GM10248 (cell line): ENCODE measurements around the gene HK2.

Source experiments
- CTCF ChIA-PET: fragments of 300-600 bp; sonication (Branson Sonifier 250); formaldehyde crosslinking; extraction: SDS; loops from one replicate; lab custom pipeline; 2021; ENCODE audit warnings: antibody characterized with exemption; lab: Yijun Ruan, JAX
- POLR2A ChIA-PET: fragments of 350-650 bp; sonication (Branson Sonifier 250); formaldehyde crosslinking; extraction: SDS; loops from one replicate; lab custom pipeline; 2020; ENCODE audit warnings: antibody characterized with exemption; lab: Yijun Ruan, JAX
- DNase-seq: peaks from one replicate; pipeline ENCODE4 v3.0.0; 2012; ENCODE audit errors: extremely low spot score
- CTCF ChIP-seq: IDR thresholded peaks from 2 replicates; pipeline ENCODE4 v1.5.1; 2012; ENCODE audit warnings: mild to moderate bottlenecking, low read depth; ENCODE audit errors: extremely low read depth, missing control alignments, control extremely low read depth

The HK2 gene

DNA sequence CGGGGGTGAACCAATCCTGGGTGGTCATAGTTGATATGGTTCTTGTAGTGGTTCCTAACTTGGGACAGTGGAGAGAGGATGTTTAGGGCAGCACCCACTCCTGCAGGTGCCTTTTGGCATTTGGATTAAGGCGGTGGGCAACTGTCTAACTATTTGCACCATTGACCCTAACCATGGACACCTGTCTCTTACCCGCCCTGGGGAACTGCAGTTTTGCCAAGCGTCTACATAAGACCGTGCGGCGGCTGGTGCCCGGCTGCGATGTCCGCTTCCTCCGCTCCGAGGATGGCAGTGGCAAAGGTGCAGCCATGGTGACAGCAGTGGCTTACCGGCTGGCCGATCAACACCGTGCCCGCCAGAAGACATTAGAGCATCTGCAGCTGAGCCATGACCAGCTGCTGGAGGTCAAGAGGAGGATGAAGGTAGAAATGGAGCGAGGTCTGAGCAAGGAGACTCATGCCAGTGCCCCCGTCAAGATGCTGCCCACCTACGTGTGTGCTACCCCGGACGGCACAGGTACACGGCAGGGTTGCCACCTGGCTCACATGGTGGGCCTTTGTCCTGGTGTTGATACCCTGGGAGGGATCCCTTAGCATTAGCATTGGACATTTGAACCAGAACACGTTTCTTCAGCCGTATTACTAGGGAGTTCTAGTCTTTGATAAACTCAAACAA lies 46.3 kb downstream of the HK2 start:
- ChIA-PET CTCF (interaction anchor here (0.8 to 0.9 kb wide), 2 partner anchors 19 to 164 kb away, joined by 4 read pairs; no protein-coding TSS in a partner anchor), POLR2A (no interaction called here)
- TF ChIP-seq CTCF = no peak
- DNase-seq = no peak

DNA sequence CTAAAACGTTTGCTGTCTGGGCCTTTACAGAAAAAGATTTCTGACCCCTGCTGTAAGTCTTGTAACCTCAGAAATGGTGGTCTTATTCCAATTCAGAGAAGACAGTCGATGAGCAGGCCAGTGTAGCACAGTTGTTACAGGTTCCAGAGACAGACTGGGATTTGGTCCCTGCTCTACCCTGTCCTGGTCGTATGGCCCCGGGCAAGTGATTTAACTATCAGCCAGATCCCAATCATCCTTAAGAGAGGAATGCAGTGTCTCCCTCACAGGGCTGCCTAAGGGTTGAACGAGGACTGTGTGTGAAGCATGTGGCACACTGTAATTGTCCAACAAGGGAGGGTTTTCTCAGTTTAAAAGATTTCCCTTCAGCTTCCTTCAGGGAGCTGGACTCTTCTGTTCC lies 47.2 kb downstream of the HK2 start:
- CTCF ChIA-PET = interaction anchor here (1.4 kb wide), 1 partner anchor 166 kb away, joined by 3 read pairs; no protein-coding TSS in a partner anchor
- no peak for TF ChIP-seq CTCF

GRCh38 chr2:74881626-74882298 lies 47.8 kb downstream of the HK2 start:
- POLR2A ChIA-PET = no interaction called here
- TF ChIP-seq CTCF = no peak
- CTCF ChIA-PET = interaction anchor here (1.4 kb wide), 1 partner anchor 166 kb away, joined by 3 read pairs; no protein-coding TSS in a partner anchor
- DNase-seq = no peak

More for the DNA sequence above, 47.2 kb downstream of the HK2 start:
- DNase-seq = no peak
- POLR2A ChIA-PET = no interaction called here

DNA sequence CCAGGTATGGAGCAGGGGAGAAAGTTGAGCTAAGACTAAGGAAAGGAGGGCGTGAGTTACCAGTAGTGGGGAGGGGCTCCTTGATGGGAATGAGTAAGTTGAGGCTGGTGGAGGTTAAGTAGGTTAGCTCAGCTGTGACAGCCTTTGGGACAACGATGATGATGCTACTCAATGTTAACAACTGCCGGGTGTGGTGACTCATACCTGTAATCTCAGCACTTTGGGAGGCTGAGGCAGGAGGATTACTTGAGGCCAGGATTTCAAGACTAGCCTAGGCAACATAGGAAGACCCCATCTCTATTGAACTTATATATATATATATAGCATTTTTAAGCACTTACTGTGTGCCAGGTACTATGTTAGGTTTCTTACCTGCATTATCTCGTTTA lies 48.4 kb downstream of the HK2 start:
- TF ChIP-seq CTCF = no peak
- ChIA-PET CTCF (interaction anchor here (1.4 kb wide), 1 partner anchor 167 kb away, joined by 3 read pairs; no protein-coding TSS in a partner anchor), POLR2A (no interaction called here)
- DNase-seq = no peak

DNA sequence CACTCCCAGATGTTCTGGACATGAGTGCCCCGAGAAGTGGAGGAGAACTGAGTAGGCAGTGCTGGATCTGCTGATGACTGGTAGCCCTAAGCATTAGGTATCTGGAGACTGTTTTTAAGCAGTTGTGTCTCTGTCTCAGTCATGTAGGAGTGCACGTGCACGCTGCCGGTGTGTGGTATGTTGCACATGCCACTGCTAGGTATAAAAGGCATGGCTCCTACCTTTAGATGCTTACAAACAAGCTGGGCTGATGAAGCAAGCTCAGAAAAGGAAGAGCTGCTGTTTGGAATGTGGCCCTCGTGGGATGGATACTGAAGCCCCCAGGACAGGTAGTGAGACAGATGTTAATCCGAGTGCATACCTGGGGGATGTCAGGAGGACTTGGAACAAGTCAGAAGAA lies 49.1 kb downstream of the HK2 start:
- ChIA-PET CTCF (interaction anchor here (1.4 to 8.1 kb wide), 2 partner anchors 8 to 169 kb away, joined by 3 to 47 read pairs; no protein-coding TSS in a partner anchor), POLR2A (no interaction called here)
- no peak for DNase-seq
- TF ChIP-seq CTCF = no peak

GRCh38 chr2:74884118-74884762 lies 50.3 kb downstream of the HK2 start:
- ChIA-PET CTCF (interaction anchor here (1.1 to 8.1 kb wide), 4 partner anchors 9 to 193 kb away, joined by 3 to 47 read pairs (median 7); no protein-coding TSS in a partner anchor), POLR2A (interaction anchor here (1.0 kb wide), 1 partner anchor 197 kb away, joined by 3 read pairs; no protein-coding TSS in a partner anchor)
- no peak for TF ChIP-seq CTCF
- no peak for DNase-seq
